Keratinocyte (primary cell): ENCODE results near the gene LRRFIP2. TPM values are rescaled to one million over a fixed set of nuclear protein-coding genes. Genes with fewer than 3 reads are reported as not detected.

Experiments
- DNase-seq: peaks from one replicate; pipeline ENCODE4 v3.0.0-alpha.2; 2011; ENCODE audit warnings: low read depth, missing footprints, low spot score
- FAIRE-seq: peaks from 2 replicates; lab custom pipeline; 2011; peaks lifted over from hg19 to GRCh38; lab: Jason Lieb, UNC
- H2AFZ ChIP-seq: 2 replicates; pipeline ENCODE4 v1.6.0; 2012; ENCODE audit warnings: low read length, control low read depth, inconsistent platforms; ENCODE audit not compliant: control insufficient read depth
- H3K27ac ChIP-seq: 2 replicates; pipeline ENCODE4 v1.5.1; 2011; ENCODE audit warnings: low read length; ENCODE audit not compliant: control insufficient read depth, insufficient read depth
- H3K27me3 ChIP-seq: 3 replicates; pipeline ENCODE4 v1.6.0; 2011; ENCODE audit warnings: low read length; ENCODE audit not compliant: control insufficient read depth, insufficient read depth; ENCODE audit errors: extremely low read depth
- H3K36me3 ChIP-seq, 2 experiments: 2 replicates in 1 of 2; 3 replicates in 1 of 2; pipeline ENCODE4 v1.5.1; 2011; ENCODE audit warnings: low read length in 2 of 2, mild to moderate bottlenecking in 1 of 2; ENCODE audit not compliant: control insufficient read depth in 2 of 2, insufficient read depth in 2 of 2; ENCODE audit errors: extremely low read depth in 1 of 2
- H3K4me1 ChIP-seq: 3 replicates; pipeline ENCODE4 v1.5.1; 2011; ENCODE audit warnings: low read length; ENCODE audit not compliant: control insufficient read depth, insufficient read depth; ENCODE audit errors: extremely low read depth
- H3K4me2 ChIP-seq: 3 replicates; pipeline ENCODE4 v1.6.0; 2011; ENCODE audit warnings: low read depth, low read length; ENCODE audit not compliant: control insufficient read depth, insufficient read depth; ENCODE audit errors: extremely low read depth
- H3K4me3 ChIP-seq, 3 experiments: fragments of 200-600 bp in 1 of 3; sonication (generic) in 1 of 3; 2 replicates in 2 of 3; 3 replicates in 1 of 3; pipeline ENCODE4 v1.5.1; 2011 to 2016; ENCODE audit warnings: low read length in 3 of 3, mild to moderate bottlenecking in 3 of 3, control low read depth in 2 of 3, inconsistent platforms in 1 of 3, low read depth in 1 of 3, mixed read lengths in 1 of 3, mixed run types in 1 of 3, moderate library complexity in 1 of 3; ENCODE audit not compliant: control insufficient read depth in 2 of 3, insufficient read depth in 2 of 3; ENCODE audit errors: extremely low read depth in 1 of 3
- H3K79me2 ChIP-seq: 2 replicates; pipeline ENCODE4 v1.6.0; 2012; ENCODE audit warnings: low read length; ENCODE audit not compliant: control insufficient read depth, insufficient read depth
- H3K9ac ChIP-seq: 3 replicates; pipeline ENCODE4 v1.6.0; 2011; ENCODE audit warnings: low read length; ENCODE audit not compliant: control insufficient read depth, insufficient read depth; ENCODE audit errors: extremely low read depth
- H3K9me1 ChIP-seq: 3 replicates; pipeline ENCODE4 v1.6.0; 2011; ENCODE audit warnings: low read length; ENCODE audit not compliant: control insufficient read depth, insufficient read depth; ENCODE audit errors: extremely low read depth
- H3K9me3 ChIP-seq: 2 replicates; pipeline ENCODE4 v1.5.1; 2012; ENCODE audit warnings: low read depth, low read length; ENCODE audit not compliant: control insufficient read depth
- H4K20me1 ChIP-seq: 3 replicates; pipeline ENCODE4 v1.6.0; 2011; ENCODE audit warnings: low read length; ENCODE audit not compliant: control insufficient read depth, insufficient read depth; ENCODE audit errors: extremely low read depth
- CTCF ChIP-seq, 3 experiments: IDR thresholded peaks in 1 of 3; conservative IDR thresholded peaks in 1 of 3; optimal IDR thresholded peaks in 1 of 3; 2 replicates in 2 of 3; 3 replicates in 1 of 3; pipeline versions ENCODE3 to v1.5.1; 2011; ENCODE audit warnings: low read length in 3 of 3, mild to moderate bottlenecking in 3 of 3, moderate library complexity in 2 of 3, control low read depth in 1 of 3, inconsistent platforms in 1 of 3; ENCODE audit not compliant: insufficient read depth in 2 of 3; ENCODE audit errors: extremely low read depth in 1 of 3
- EZH2 ChIP-seq: IDR thresholded peaks from one replicate; pipeline ENCODE4 v1.6.1; 2012; ENCODE audit warnings: inconsistent platforms, mild to moderate bottlenecking, low read length, moderate library complexity
- dilution Hi-C: fragments of 300-500 bp; cut with MboI; formaldehyde crosslinking; loops from one replicate; pipeline ENCODE4 v1.7.0; 2020; ENCODE audit warnings: low sequenced_read_pairs; ENCODE audit not compliant: extremely low pct_ligation_motif_present
- polyA plus RNA-seq, 5 experiments: library from polyadenylated mRNA; depleted of rRNA in 3 of 5; stranded (reverse) in 3 of 5; stranded (forward) in 1 of 5; unstranded in 1 of 5; fragments of >200 nt; gene quantifications; 1 replicate in 1 of 5; 2 replicates in 3 of 5; 3 replicates in 1 of 5; pipeline versions ENCODE4 v1.2.1 to v1.2.3, GENCODE V29; 2011 to 2012; ENCODE audit warnings: missing spikeins in 2 of 5, low read depth in 1 of 5, low replicate concordance in 1 of 5

LRRFIP2 gene
- polyA plus RNA-seq, 1 donor (not counting 4 experiments of a cell fraction or from before 2014, with no cell fraction given) = 70.3 TPM

GRCh38 chr3:37217098-37217849, 42.9 kb upstream of the LRRFIP2 start:
- Histone ChIP-seq H4K20me1 (no peaks in the 10 kb centered on the region), H3K27ac (no peak overlapping the region), H2AFZ (no peak overlapping the region), H3K4me2 (no peak overlapping the region), H3K9me1 (no peaks in the 10 kb centered on the region), H3K9ac (no peak overlapping the region), H3K27me3 (no peaks in the 10 kb centered on the region), H3K4me3 (no peak overlapping the region), H3K9me3 (no peaks in the 10 kb centered on the region), H3K4me1 (peaks cover 42% of the 10 kb centered on the region), H3K79me2 (no peaks in the 10 kb centered on the region), H3K36me3 (no peaks in the 10 kb centered on the region)
- TF ChIP-seq CTCF (optimal IDR thresholded peaks at IDR 0.05 in 1 of 3, IDR thresholded peaks at IDR 0.05 in 1 of 3, conservative IDR thresholded peaks at IDR 0.05 in 1 of 3; ENCODE audit: extremely low read depth in 1 of 3, insufficient read depth in 2 of 3, low read length in 3 of 3) = no peak
- no peak for TF ChIP-seq EZH2
- DNase-seq = no peak
- dilution Hi-C loops = no loop called here
- FAIRE-seq = no peak

GRCh38 chr3:37216597-37217097, 42.3 kb upstream of the LRRFIP2 start:
- H3K9me3 ChIP-seq = no peaks in the 10 kb centered on the region
- H3K4me3 ChIP-seq = no peak overlapping the region
- TF ChIP-seq EZH2 (no peak), CTCF (optimal IDR thresholded peaks at IDR 0.05 in 1 of 3, IDR thresholded peaks at IDR 0.05 in 1 of 3, conservative IDR thresholded peaks at IDR 0.05 in 1 of 3; ENCODE audit: extremely low read depth in 1 of 3, insufficient read depth in 2 of 3, low read length in 3 of 3) (no peak)
- peaks cover 38% of the 10 kb centered on the region for H3K4me1 ChIP-seq
- FAIRE-seq (no peak), DNase-seq (no peak)
- H3K27ac ChIP-seq = no peak overlapping the region
- no peaks in the 10 kb centered on the region for H3K9me1 ChIP-seq
- no peaks in the 10 kb centered on the region for H3K79me2 ChIP-seq
- dilution Hi-C loops = no loop called here
- no peaks in the 10 kb centered on the region for H3K27me3 ChIP-seq
- H3K9ac ChIP-seq = no peak overlapping the region
- H4K20me1 ChIP-seq = no peaks in the 10 kb centered on the region
- no peaks in the 10 kb centered on the region for H3K36me3 ChIP-seq
- no peak overlapping the region for H2AFZ ChIP-seq
- H3K4me2 ChIP-seq = no peak overlapping the region
